GM10266 (cell line): ENCODE data around the gene CAPZA1.

ENCODE experiments used
- DNase-seq: peaks from one replicate; pipeline ENCODE4 v3.0.0; 2012; ENCODE audit errors: extremely low spot score
- CTCF ChIP-seq: IDR thresholded peaks from 2 replicates; pipeline ENCODE4 v1.5.1; 2012; ENCODE audit warnings: mild to moderate bottlenecking, low read depth; ENCODE audit not compliant: control insufficient read depth, insufficient read depth; ENCODE audit errors: missing control alignments

Gene CAPZA1

GRCh38 chr1:112696578-112697314 is 77.1 kb downstream of the CAPZA1 start:
- no peak for TF ChIP-seq CTCF

GRCh38 chr1:112697781-112698201 is 78.2 kb downstream of the CAPZA1 start:
- TF ChIP-seq CTCF: no peak
- DNase-seq: no peak

More at GRCh38 chr1:112696578-112697314, 77.1 kb downstream of the CAPZA1 start:
- no peak for DNase-seq

- no peak for TF ChIP-seq CTCF
- DNase-seq: no peak
Observed at GRCh38 chr1:112698366-112699310, 79.0 kb downstream of the CAPZA1 start.

- no peak for TF ChIP-seq CTCF
Observed at GRCh38 chr1:112699425-112700144, 80.0 kb downstream of the CAPZA1 start.

GRCh38 chr1:112700290-112701226 is 80.9 kb downstream of the CAPZA1 start:
- peak; percentile 80 for DNase-seq
- no peak for TF ChIP-seq CTCF

More at GRCh38 chr1:112699425-112700144, 80.0 kb downstream of the CAPZA1 start:
- DNase-seq: no peak
